Esophagus squamous epithelium (tissue), 4 donors: ENCODE results near the gene CELSR1.

Source experiments
- CTCF ChIP-seq, 6 experiments: fragments of 450-650 bp in 4 of 6; fragments of 200-600 bp in 2 of 6; sonication (generic) in 2 of 6; IDR thresholded peaks; one replicate each; pipeline ENCODE4 v1.5.1; 2016 to 2019; ENCODE audit warnings: antibody characterized with exemption in 6 of 6, mild to moderate bottlenecking in 4 of 6, moderate library complexity in 4 of 6
- POLR2A ChIP-seq, 4 donors: fragments of 450-650 bp; IDR thresholded peaks; one replicate each; pipeline ENCODE4 v1.6.1; 2017; ENCODE audit warnings: antibody characterized with exemption in 4 of 4, mild to moderate bottlenecking in 4 of 4, moderate library complexity in 3 of 4

GRCh38 chr22:46381731-46382130 lies 155.7 kb downstream of the CELSR1 start:
- TF ChIP-seq CTCF (IDR thresholded peaks at IDR 0.05), result no peak
- TF ChIP-seq POLR2A (IDR thresholded peaks at IDR 0.05), result no peak
